Loucy (cell line): ENCODE measurements around the gene AAR2.

ENCODE experiments used
- EZH2phosphoT487 ChIP-seq: fragments of 200-600 bp; IDR thresholded peaks from 2 replicates; pipeline ENCODE4 v1.6.1; 2018; ENCODE audit warnings: antibody characterized with exemption, mild to moderate bottlenecking, moderate library complexity, borderline replicate concordance
- TF ChIP-seq, protein P1 (sequence below): fragments of 200-600 bp; sonication (generic); conservative IDR thresholded peaks from 2 replicates; pipeline ENCODE4 v1.5.1; 2014; ENCODE audit warnings: mild to moderate bottlenecking, antibody characterized with exemption, low read length

DNA sequence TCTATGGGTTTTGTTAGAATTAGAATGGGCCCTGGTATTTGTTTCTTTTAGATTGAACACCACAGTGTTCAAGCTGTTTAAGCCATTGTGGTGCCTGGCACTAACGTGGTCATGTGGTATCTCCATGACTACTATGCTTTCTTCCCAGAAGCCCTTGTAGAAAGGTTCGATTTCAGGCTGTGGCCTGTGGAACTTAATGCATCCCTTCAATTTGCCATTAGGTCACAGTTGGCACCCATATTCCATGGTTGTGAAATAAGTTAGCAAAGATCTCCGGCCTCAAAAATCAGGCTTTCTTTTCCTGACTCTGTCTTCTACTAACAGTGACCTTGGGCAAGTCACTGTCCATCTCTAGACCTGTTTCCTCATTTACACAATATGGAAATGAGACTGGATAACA is 31.3 kb upstream of the AAR2 start:
- TF ChIP-seq EZH2phosphoT487, result no peak
- TF ChIP-seq, protein P1, sequence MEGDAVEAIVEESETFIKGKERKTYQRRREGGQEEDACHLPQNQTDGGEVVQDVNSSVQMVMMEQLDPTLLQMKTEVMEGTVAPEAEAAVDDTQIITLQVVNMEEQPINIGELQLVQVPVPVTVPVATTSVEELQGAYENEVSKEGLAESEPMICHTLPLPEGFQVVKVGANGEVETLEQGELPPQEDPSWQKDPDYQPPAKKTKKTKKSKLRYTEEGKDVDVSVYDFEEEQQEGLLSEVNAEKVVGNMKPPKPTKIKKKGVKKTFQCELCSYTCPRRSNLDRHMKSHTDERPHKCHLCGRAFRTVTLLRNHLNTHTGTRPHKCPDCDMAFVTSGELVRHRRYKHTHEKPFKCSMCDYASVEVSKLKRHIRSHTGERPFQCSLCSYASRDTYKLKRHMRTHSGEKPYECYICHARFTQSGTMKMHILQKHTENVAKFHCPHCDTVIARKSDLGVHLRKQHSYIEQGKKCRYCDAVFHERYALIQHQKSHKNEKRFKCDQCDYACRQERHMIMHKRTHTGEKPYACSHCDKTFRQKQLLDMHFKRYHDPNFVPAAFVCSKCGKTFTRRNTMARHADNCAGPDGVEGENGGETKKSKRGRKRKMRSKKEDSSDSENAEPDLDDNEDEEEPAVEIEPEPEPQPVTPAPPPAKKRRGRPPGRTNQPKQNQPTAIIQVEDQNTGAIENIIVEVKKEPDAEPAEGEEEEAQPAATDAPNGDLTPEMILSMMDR, result no peak
